Stimulated activated naive B cell treated with anti-CD40 and anti-IgM and Interleukin-4, amounts not matched to agents 10 μg/mL and 1 μg/mL and 100 μg/mL, for 72 hours (primary cell): ENCODE measurements around the gene AHCYL1.

ENCODE experiments used
- ATAC-seq, 2 donors: fragments of 150-1000 bp; cut with Tn5 transposase; replicated peaks; 2 replicates each; pipeline ENCODE4 v1.10.0; 2021; ENCODE audit warnings: moderate library complexity in 1 of 2
- DNase-seq: peaks from one replicate; pipeline ENCODE4 v3.0.0; 2021
- H3K27ac Mint-ChIP-seq: one replicate; pipeline ENCODE4 v1.8.0; 2022; ENCODE audit warnings: mild to moderate bottlenecking, mixed read lengths
- H3K27me3 Mint-ChIP-seq, 2 donors: one replicate each; pipeline ENCODE4 v1.8.0; 2022; ENCODE audit warnings: mixed read lengths in 2 of 2
- H3K36me3 Mint-ChIP-seq, 2 donors: one replicate each; pipeline ENCODE4 v1.8.0; 2022; ENCODE audit warnings: mixed read lengths in 2 of 2, mild to moderate bottlenecking in 1 of 2
- H3K4me1 Mint-ChIP-seq, 2 donors: one replicate each; pipeline ENCODE4 v1.8.0; 2022; ENCODE audit warnings: mixed read lengths in 2 of 2, mild to moderate bottlenecking in 1 of 2
- H3K4me3 Mint-ChIP-seq, 2 donors: one replicate each; pipeline ENCODE4 v1.8.0; 2022; ENCODE audit warnings: mild to moderate bottlenecking in 2 of 2, mixed read lengths in 2 of 2, moderate library complexity in 1 of 2
- H3K9me3 Mint-ChIP-seq, 2 donors: one replicate each; pipeline ENCODE4 v1.8.0; 2022; ENCODE audit warnings: mixed read lengths in 2 of 2, mild to moderate bottlenecking in 1 of 2

Gene AHCYL1

DNA sequence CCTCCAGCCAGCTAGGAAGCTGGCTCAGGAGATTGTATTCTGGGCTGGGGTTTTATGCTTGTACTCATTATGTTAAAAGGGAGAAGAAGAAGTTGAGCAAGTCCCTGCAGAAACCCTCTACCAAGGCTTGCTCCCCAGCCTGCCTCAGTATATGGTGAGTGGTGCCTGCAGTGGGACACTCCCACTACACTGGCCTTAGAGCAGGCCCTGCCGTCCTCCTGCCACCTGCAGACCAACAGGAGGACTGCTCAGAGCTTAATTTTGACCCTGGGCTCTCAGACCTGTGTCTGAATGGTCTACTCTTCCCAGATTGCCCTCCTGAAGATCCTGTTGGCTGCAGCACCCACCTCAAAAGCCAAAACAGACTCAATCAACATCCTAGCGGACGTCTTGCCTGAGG lies 62.9 kb downstream of the AHCYL1 start:
- H3K27ac Mint-ChIP-seq = no peak overlapping the region
- DNase-seq (no peak), ATAC-seq (no peak)
- H3K4me1 Mint-ChIP-seq = no peaks in the 10 kb centered on the region
- H3K9me3 Mint-ChIP-seq = no peaks in the 10 kb centered on the region
- H3K36me3 Mint-ChIP-seq = peaks cover 44 to 51% of the 10 kb centered on the region in 2 donors
- H3K4me3 Mint-ChIP-seq = no peak overlapping the region
- H3K27me3 Mint-ChIP-seq = no peaks in the 10 kb centered on the region

DNA sequence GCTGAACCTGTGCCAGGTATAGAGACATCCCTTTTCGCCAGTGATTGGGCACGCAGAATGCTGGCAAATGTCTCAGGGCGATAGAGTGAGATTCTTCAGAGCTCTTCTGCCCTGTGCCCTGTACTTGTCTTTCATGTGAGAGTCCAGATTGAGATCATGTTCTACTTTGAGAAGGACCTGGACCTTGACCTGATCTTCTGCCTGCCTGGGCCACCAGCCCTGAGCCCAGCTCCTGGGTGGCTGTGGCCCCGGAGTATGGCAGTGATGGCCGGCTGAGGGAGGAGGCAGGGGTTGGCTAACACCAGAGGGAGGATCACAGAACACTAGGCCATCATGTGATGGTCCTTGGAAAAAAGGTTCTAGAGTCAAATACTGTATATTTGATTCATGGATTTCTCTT lies 63.7 kb downstream of the AHCYL1 start:
- no peak for ATAC-seq
- Mint-ChIP-seq H3K27me3 (no peaks in the 10 kb centered on the region), H3K4me1 (no peaks in the 10 kb centered on the region), H3K27ac (no peak overlapping the region), H3K36me3 (peaks cover 45 to 54% of the 10 kb centered on the region in 2 donors), H3K4me3 (no peak overlapping the region), H3K9me3 (no peaks in the 10 kb centered on the region)
- DNase-seq = no peak

GRCh38 chr1:110048923-110049601 lies 64.5 kb downstream of the AHCYL1 start:
- H3K9me3 Mint-ChIP-seq = no peaks in the 10 kb centered on the region
- H3K27ac Mint-ChIP-seq = no peak overlapping the region
- H3K4me1 Mint-ChIP-seq = no peaks in the 10 kb centered on the region
- DNase-seq (no peak), ATAC-seq (no peak)
- H3K4me3 Mint-ChIP-seq = no peak overlapping the region
- peaks cover 48 to 58% of the 10 kb centered on the region in 2 donors for H3K36me3 Mint-ChIP-seq
- H3K27me3 Mint-ChIP-seq = no peaks in the 10 kb centered on the region

GRCh38 chr1:110049801-110050601 lies 65.4 kb downstream of the AHCYL1 start:
- no peak overlapping the region for H3K27ac Mint-ChIP-seq
- H3K27me3 Mint-ChIP-seq = no peaks in the 10 kb centered on the region
- H3K36me3 Mint-ChIP-seq = peaks cover 50 to 59% of the 10 kb centered on the region in 2 donors
- no peak for ATAC-seq
- H3K9me3 Mint-ChIP-seq = no peaks in the 10 kb centered on the region
- no peak for DNase-seq
- H3K4me3 Mint-ChIP-seq = no peak overlapping the region
- H3K4me1 Mint-ChIP-seq = no peaks in the 10 kb centered on the region

DNA sequence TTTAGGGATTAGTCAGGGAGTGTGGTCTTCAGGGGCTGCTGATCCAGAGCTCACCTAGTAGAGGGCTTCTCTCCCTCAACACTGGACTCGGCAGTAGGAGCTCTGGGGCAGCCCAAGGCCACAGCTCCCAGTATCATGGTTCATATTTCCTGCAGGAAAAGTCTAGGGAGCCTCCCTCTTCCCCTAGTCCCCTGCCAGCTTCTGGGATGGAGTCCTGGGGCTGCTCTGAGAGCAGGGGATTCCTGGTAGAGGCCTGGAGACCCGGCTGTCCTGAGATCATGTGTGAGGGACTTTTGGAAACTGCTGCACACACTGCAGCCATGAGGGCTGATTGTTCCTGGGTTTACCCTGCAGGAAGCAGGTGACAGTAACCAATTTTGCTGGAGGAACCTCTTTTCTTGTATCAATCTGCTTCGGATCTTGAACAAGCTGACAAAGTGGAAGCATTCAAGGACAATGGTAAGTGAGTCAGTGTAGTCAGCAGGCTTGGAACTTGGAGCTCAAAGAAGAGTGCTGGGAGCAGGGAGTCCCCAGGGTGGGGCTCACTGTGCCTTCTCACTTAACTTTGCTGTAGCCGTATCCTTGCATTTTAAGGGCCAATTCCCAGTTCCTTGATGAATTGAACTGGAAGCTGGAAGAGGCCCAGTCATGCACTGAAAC lies 66.2 kb downstream of the AHCYL1 start:
- DNase-seq (no peak), ATAC-seq (no peak)
- no peaks in the 10 kb centered on the region for H3K9me3 Mint-ChIP-seq
- no peak overlapping the region for H3K27ac Mint-ChIP-seq
- no peaks in the 10 kb centered on the region for H3K4me1 Mint-ChIP-seq
- no peak overlapping the region for H3K4me3 Mint-ChIP-seq
- H3K36me3 Mint-ChIP-seq = peaks cover 50 to 59% of the 10 kb centered on the region in 2 donors
- H3K27me3 Mint-ChIP-seq = no peaks in the 10 kb centered on the region

DNA sequence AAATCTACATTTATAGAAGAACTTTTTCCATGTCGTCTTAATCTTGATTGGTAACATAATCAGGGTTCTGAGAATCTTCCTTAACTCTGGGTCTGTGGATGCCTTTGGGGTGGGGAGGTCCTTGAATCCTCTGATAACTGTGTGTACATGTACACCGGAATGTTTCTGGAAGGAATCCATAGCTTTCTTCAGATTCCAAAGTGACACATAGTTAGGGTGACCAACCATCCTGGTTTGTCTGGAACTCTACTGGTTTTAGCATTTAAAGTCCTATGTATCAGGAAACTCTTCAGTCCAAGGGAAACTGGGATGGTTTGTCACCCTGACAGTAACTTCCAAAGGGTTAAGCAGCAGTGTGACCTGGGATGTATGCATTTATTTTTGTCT lies 66.7 kb downstream of the AHCYL1 start:
- Mint-ChIP-seq H3K4me1 (no peaks in the 10 kb centered on the region), H3K9me3 (no peaks in the 10 kb centered on the region), H3K27me3 (no peaks in the 10 kb centered on the region), H3K36me3 (peaks cover 48 to 57% of the 10 kb centered on the region in 2 donors), H3K4me3 (no peak overlapping the region), H3K27ac (no peak overlapping the region)
- DNase-seq = no peak
- ATAC-seq = no peak

GRCh38 chr1:110053552-110054428 lies 69.2 kb downstream of the AHCYL1 start:
- no peak overlapping the region for H3K27ac Mint-ChIP-seq
- H3K4me1 Mint-ChIP-seq = no peaks in the 10 kb centered on the region
- no peaks in the 10 kb centered on the region for H3K9me3 Mint-ChIP-seq
- DNase-seq (peak; percentile 34), ATAC-seq (peak; percentile 85 to 90)
- no peak overlapping the region for H3K4me3 Mint-ChIP-seq
- peaks cover 46 to 55% of the 10 kb centered on the region in 2 donors for H3K36me3 Mint-ChIP-seq
- no peaks in the 10 kb centered on the region for H3K27me3 Mint-ChIP-seq

DNA sequence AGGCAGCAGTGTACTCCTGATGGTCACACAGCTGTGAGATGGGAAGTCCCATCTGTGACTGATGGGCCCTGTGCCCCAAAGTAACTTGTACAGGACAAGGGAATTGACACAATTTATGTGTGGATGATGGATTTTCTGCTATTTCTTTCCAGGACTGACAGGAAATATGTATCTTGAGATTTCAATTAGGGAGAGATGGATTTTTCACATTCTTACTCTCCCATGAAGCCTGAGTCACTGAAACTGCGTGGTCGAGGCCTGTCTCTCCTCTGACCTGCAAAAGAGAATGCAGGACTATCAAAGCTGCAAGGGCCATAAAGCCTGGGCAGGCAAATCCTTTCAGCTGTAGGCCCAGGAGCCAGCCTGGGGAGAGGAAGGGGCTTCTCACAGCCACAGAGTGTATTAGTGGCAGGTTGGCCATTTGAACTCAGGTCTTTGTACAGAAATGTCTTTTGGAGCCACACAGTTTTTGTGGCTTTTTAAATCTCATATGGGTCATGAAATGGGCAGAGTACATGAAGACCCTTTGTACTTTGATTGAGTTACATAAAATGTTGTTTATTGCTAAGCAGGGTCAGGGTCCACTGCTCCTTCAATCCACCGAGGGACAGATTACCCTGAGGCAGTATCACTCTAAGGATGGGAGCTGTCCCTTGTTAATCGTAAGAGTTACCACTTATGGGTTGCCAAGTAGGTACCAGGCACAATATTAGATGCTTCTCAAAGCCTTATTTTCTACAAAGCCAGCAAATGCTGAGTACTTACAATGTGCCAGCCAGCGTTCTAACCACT lies 71.1 kb downstream of the AHCYL1 start:
- H3K27ac Mint-ChIP-seq = no peak overlapping the region
- H3K36me3 Mint-ChIP-seq = peaks cover 56 to 66% of the 10 kb centered on the region in 2 donors
- H3K4me3 Mint-ChIP-seq = no peak overlapping the region
- no peaks in the 10 kb centered on the region for H3K9me3 Mint-ChIP-seq
- DNase-seq (no peak), ATAC-seq (no peak)
- H3K27me3 Mint-ChIP-seq = no peaks in the 10 kb centered on the region
- H3K4me1 Mint-ChIP-seq = peaks cover 0 to 2% of the 10 kb centered on the region in 2 donors

DNA sequence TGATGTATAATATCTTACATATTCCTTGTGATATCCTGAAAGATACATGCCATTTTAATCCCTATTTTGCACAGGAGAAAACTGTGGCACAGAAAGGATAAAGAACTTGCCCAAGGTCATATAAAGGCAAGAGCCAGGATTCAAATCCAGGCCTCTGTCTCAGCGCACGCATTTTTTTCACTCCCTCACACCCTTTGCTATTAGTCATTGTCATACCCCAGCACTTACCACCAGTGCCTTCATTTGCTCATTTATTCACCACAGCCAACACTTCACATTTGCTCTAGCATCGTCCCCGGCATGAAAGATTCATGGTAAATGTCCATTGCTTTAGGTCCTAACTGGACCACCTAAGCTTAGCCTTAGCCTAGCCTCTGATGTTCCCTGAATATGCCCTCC lies 71.7 kb downstream of the AHCYL1 start:
- no peak for ATAC-seq
- Mint-ChIP-seq H3K36me3 (peaks cover 57 to 70% of the 10 kb centered on the region in 2 donors), H3K27ac (no peak overlapping the region), H3K27me3 (no peaks in the 10 kb centered on the region), H3K4me1 (peaks cover 0 to 2% of the 10 kb centered on the region in 2 donors), H3K4me3 (no peak overlapping the region), H3K9me3 (no peaks in the 10 kb centered on the region)
- no peak for DNase-seq

GRCh38 chr1:110056776-110057175 lies 72.2 kb downstream of the AHCYL1 start:
- H3K36me3 Mint-ChIP-seq = peaks cover 55 to 72% of the 10 kb centered on the region in 2 donors

DNA sequence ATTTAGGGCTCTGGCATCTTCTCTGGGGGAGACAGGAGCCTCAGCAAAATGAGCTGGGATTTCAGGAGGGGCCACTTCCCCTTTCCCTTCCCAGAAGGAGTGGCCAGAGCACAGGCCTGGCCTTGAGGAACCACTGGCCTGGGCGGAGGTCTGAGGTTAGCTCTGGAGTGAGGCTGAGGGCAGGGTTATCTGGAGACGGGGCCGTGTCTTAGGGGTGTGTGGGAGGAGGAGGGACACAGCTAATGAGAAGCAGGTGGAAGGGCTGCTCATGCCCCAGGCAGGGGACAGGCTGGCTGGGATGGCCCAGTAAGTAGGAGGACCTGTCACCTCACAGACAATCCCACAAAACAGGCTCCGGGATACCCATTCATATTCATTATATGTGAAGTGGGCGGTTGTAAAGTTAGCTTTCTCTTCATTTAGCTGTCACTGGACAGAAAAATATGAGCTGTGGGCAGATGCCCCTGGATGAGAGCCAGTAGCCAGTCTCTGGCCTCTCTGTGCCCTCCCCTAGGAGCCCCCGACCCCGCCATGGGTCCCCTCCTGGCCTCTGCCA lies 73.5 kb downstream of the AHCYL1 start:
- ATAC-seq (no peak), DNase-seq (no peak)
- H3K4me1 Mint-ChIP-seq = peaks cover 0 to 2% of the 10 kb centered on the region in 2 donors
- no peaks in the 10 kb centered on the region for H3K27me3 Mint-ChIP-seq
- H3K4me3 Mint-ChIP-seq = no peak overlapping the region
- H3K9me3 Mint-ChIP-seq = no peaks in the 10 kb centered on the region
- peak overlapping the region; percentile 56 for H3K27ac Mint-ChIP-seq
- peaks cover 50 to 67% of the 10 kb centered on the region in 2 donors for H3K36me3 Mint-ChIP-seq

More at GRCh38 chr1:110056776-110057175, 72.2 kb downstream of the AHCYL1 start:
- no peak overlapping the region for H3K4me3 Mint-ChIP-seq
- peaks cover 0 to 2% of the 10 kb centered on the region in 2 donors for H3K4me1 Mint-ChIP-seq
- no peak for DNase-seq
- H3K27ac Mint-ChIP-seq = no peak overlapping the region
- no peaks in the 10 kb centered on the region for H3K9me3 Mint-ChIP-seq
- ATAC-seq = no peak
- H3K27me3 Mint-ChIP-seq = no peaks in the 10 kb centered on the region

GRCh38 chr1:110058591-110058990 lies 74.0 kb downstream of the AHCYL1 start:
- no peak for DNase-seq
- ATAC-seq = no peak
- Mint-ChIP-seq H3K9me3 (no peaks in the 10 kb centered on the region), H3K4me3 (no peak overlapping the region), H3K36me3 (peaks cover 46 to 63% of the 10 kb centered on the region in 2 donors), H3K27ac (no peak overlapping the region), H3K4me1 (peaks cover 0 to 2% of the 10 kb centered on the region in 2 donors), H3K27me3 (peaks cover 0 to under 1% of the 10 kb centered on the region in 2 donors)
